ENCODE data around the gene MPND.

MPND gene

GRCh38 chr19:4343370-4344307 lies at the start of gene MPND:
TSS of gene MPND (plus strand) at chr19:4343562. CDS start at chr19:4343594, 32 bp downstream.
- DNase-seq, result peak; percentile 77 to 94 (median 85)

- DNase-seq, result no peak
Observed at GRCh38 chr19:4294389-4294788, 49.0 kb upstream of the MPND start.

- DNase-seq, result no peak
Observed at GRCh38 chr19:4295972-4296771, 47.2 kb upstream of the MPND start.

- no peak for DNase-seq
Observed at GRCh38 chr19:4297901-4298809, 45.2 kb upstream of the MPND start.

- no peak for DNase-seq
Observed at GRCh38 chr19:4298810-4299550, 44.4 kb upstream of the MPND start.

- no peak for DNase-seq
Observed at GRCh38 chr19:4300589-4300988, 42.8 kb upstream of the MPND start.

- DNase-seq, result no peak
Observed at GRCh38 chr19:4301590-4302242, 41.6 kb upstream of the MPND start.

- peak in 1 of 4 experiments; percentile 42 for DNase-seq
Observed at GRCh38 chr19:4302243-4302640, 41.1 kb upstream of the MPND start, which contains the start of gene TMIGD2. TSS of gene TMIGD2 (minus strand) at chr19:4302389. CDS start at chr19:4302385, 4 bp downstream.

- no peak for DNase-seq
Observed at GRCh38 chr19:4303819-4304537, 39.4 kb upstream of the MPND start.

GRCh38 chr19:4304538-4305256 lies 38.7 kb upstream of the MPND start, which contains the start of gene FSD1:
TSS of gene FSD1 (plus strand) at chr19:4304598. CDS start at chr19:4304747, 149 bp downstream.
- DNase-seq, result peak; percentile 34 to 65 (median 44)

- DNase-seq, result no peak
Observed at GRCh38 chr19:4305257-4305612, 38.1 kb upstream of the MPND start.

GRCh38 chr19:4305659-4306058 lies 37.7 kb upstream of the MPND start:
- no peak for DNase-seq

GRCh38 chr19:4310247-4311121 lies 32.9 kb upstream of the MPND start:
- DNase-seq, result no peak

GRCh38 chr19:4313847-4314490 lies 29.4 kb upstream of the MPND start:
- DNase-seq, result no peak

- no peak for DNase-seq
Observed at GRCh38 chr19:4316956-4317355, 26.4 kb upstream of the MPND start.

- DNase-seq, result no peak
Observed at GRCh38 chr19:4318460-4318859, 24.9 kb upstream of the MPND start.

GRCh38 chr19:4319067-4319718 lies 24.2 kb upstream of the MPND start:
- DNase-seq, result no peak

GRCh38 chr19:4320419-4320818 lies 22.9 kb upstream of the MPND start:
- no peak for DNase-seq
